ENCODE results near the gene MYL3.

GRCh38 chr3:46910166-46910760 lies 47.0 kb upstream of the MYL3 start:
- TF ChIP-seq CTCF (IDR thresholded peaks at IDR 0.05), result no peak
- TF ChIP-seq POLR2A (IDR thresholded peaks at IDR 0.05), result no peak

Data from uterus (tissue), 2 donors.